RWPE2 (cell line): ENCODE measurements around the gene CNGA2.

ENCODE experiments used
- ATAC-seq: fragments of 200-7000 bp; cut with Tn5 transposase; 3 replicates; pipeline ENCODE4 v1.9.1; 2021; ENCODE audit warnings: low read depth
- DNase-seq: peaks from one replicate; pipeline ENCODE4 v3.0.0-alpha.2; 2020; ENCODE audit warnings: low spot score
- H3K27ac ChIP-seq: fragments of 450-650 bp; 2 replicates; pipeline ENCODE4 v1.5.1; 2017; ENCODE audit warnings: mild to moderate bottlenecking; ENCODE audit not compliant: poor library complexity, severe bottlenecking
- H3K27me3 ChIP-seq: fragments of 250-450 bp; sonication (Bioruptor Pico); 2 replicates; pipeline ENCODE4 v1.5.1; 2021; ENCODE audit warnings: mild to moderate bottlenecking, moderate library complexity; ENCODE audit not compliant: insufficient read depth, poor library complexity, severe bottlenecking
- H3K36me3 ChIP-seq: fragments of 250-450 bp; sonication (Bioruptor Pico); 2 replicates; pipeline ENCODE4 v1.5.1; 2020; ENCODE audit warnings: low read depth, mild to moderate bottlenecking, moderate library complexity
- H3K4me1 ChIP-seq: fragments of 250-450 bp; sonication (Bioruptor Pico); 2 replicates; pipeline ENCODE4 v1.5.1; 2021; ENCODE audit warnings: mild to moderate bottlenecking, moderate library complexity; ENCODE audit not compliant: insufficient read depth, poor library complexity, severe bottlenecking
- H3K4me3 ChIP-seq: fragments of 250-450 bp; sonication (Bioruptor Pico); 2 replicates; pipeline ENCODE4 v1.5.1; 2021; ENCODE audit warnings: mild to moderate bottlenecking, moderate library complexity; ENCODE audit not compliant: severe bottlenecking
- H3K9me3 ChIP-seq: fragments of 250-450 bp; sonication (Bioruptor Pico); 2 replicates; pipeline ENCODE4 v1.5.1; 2021; ENCODE audit warnings: mild to moderate bottlenecking, moderate library complexity; ENCODE audit not compliant: severe bottlenecking
- TF ChIP-seq, protein P1 (sequence below): fragments of 450-650 bp; IDR thresholded peaks from one replicate; pipeline ENCODE4 v1.5.1; 2017; ENCODE audit warnings: mild to moderate bottlenecking, moderate library complexity; ENCODE audit not compliant: poor library complexity, severe bottlenecking

CNGA2 gene

DNA sequence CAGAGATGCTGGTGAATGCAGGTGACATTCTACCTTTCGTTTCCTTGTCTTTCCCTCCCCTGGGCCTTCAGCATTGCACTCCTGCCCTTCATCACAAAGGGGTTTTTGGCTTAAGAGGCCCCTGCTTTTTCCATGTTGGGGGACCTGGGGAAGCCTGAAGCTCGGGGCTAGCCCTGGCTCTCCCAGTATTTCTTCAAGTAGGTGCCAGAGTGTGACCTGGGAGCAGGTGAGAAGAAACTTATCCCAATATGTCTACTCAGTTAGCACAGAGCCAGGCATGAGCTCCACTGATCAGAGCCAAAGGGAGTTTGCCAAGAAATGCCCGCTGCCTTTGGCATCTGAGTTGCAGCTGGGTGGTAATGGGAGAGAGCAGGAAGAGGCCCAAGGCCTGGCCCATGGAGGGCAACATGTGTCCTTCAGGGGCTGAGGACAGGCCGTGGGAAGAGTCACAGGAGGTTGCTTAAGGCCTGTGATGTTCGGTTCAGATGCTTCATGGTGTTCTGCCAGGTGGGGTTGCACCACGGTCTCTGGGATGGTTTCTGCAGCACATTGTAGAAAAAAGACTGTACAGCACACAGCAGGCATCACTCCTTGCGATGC is 31.7 kb upstream of the CNGA2 start:
- Histone ChIP-seq H3K4me3 (no peak overlapping the region), H3K27me3 (no peaks in the 10 kb centered on the region), H3K27ac (no peak overlapping the region), H3K36me3 (no peaks in the 10 kb centered on the region), H3K4me1 (no peaks in the 10 kb centered on the region), H3K9me3 (no peaks in the 10 kb centered on the region)
- ATAC-seq = no peak
- DNase-seq = no peak
- TF ChIP-seq, protein P1, sequence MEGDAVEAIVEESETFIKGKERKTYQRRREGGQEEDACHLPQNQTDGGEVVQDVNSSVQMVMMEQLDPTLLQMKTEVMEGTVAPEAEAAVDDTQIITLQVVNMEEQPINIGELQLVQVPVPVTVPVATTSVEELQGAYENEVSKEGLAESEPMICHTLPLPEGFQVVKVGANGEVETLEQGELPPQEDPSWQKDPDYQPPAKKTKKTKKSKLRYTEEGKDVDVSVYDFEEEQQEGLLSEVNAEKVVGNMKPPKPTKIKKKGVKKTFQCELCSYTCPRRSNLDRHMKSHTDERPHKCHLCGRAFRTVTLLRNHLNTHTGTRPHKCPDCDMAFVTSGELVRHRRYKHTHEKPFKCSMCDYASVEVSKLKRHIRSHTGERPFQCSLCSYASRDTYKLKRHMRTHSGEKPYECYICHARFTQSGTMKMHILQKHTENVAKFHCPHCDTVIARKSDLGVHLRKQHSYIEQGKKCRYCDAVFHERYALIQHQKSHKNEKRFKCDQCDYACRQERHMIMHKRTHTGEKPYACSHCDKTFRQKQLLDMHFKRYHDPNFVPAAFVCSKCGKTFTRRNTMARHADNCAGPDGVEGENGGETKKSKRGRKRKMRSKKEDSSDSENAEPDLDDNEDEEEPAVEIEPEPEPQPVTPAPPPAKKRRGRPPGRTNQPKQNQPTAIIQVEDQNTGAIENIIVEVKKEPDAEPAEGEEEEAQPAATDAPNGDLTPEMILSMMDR = no peak

DNA sequence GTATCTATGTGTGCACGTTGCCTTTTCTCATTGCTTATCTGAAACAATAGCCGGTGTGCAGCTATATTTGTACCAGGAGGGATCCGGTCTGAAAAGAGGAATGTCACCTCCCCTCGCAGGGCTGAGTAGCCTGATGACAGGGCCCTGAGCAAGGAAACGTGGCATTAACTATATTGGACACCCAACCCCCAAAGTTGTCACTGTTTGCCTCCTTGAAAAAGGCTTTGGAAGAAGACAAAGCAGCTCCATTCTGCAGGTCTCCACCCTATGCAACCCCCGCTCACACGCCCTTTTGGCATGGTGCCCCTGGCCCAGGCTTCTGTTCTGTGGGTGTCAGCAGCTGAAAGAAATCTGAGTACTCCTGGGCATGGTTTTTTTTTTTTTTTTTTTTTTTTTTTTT is 31.1 kb upstream of the CNGA2 start:
- DNase-seq = no peak
- Histone ChIP-seq H3K27me3 (no peaks in the 10 kb centered on the region), H3K27ac (no peak overlapping the region), H3K4me3 (no peak overlapping the region), H3K4me1 (no peaks in the 10 kb centered on the region), H3K9me3 (no peaks in the 10 kb centered on the region), H3K36me3 (no peaks in the 10 kb centered on the region)
- no peak for ATAC-seq
- TF ChIP-seq, protein P1 = no peak

DNA sequence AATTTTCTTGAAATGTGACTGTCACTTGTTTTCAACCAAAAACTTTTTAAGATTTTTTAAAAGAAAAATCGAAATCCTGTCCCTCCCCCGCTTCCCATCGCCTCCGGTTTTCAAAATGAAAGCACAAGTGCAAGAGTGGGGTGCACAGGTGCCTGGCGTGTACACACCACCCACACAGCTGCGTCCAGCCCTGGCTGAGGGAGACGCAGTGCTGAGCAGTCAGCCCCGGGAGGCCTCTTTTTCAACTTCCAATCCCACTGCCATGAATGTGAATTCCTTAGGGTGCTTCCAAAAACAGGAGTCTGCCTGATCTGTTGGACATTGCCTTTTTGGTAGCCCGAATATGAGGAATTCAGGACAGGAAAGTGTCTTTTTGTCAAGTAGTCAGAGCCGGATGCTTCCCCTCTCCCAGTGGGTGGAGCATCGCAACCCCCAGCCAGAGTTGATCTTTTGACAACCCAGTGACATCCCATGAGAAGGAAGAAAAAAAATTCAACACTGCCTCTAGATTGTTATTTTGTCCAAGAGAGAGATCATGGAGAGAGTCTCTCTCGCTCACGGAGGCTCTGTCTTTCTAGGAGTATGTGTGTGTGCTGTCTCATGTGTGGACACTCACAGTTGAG is 30.4 kb upstream of the CNGA2 start:
- H3K4me1 ChIP-seq = no peaks in the 10 kb centered on the region
- H3K27me3 ChIP-seq = no peaks in the 10 kb centered on the region
- TF ChIP-seq, protein P1 = no peak
- H3K27ac ChIP-seq = no peak overlapping the region
- no peaks in the 10 kb centered on the region for H3K9me3 ChIP-seq
- no peak for DNase-seq
- no peak overlapping the region for H3K4me3 ChIP-seq
- ATAC-seq = no peak
- no peaks in the 10 kb centered on the region for H3K36me3 ChIP-seq

DNA sequence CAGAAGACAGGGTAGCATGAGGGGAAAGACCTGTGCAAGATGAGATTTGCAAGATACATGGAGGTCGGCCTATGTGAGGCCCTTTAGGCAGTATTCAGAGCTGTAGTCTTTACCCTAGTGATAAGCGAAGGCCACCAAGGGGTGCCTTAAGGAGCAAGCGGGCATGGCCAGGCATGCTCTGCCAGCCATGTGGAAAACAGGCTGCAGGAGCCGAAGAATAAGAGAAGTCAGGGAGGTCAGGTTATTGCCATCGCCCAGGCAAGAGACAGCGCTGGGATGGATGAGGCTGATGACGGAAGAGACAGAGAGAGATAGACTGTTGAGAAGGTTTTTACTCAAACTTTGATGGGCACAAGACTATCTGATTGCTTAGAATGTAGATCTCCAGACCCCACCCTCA is 25.7 kb upstream of the CNGA2 start:
- H3K9me3 ChIP-seq = no peaks in the 10 kb centered on the region
- TF ChIP-seq, protein P1 = no peak
- no peak overlapping the region for H3K4me3 ChIP-seq
- no peaks in the 10 kb centered on the region for H3K4me1 ChIP-seq
- H3K27ac ChIP-seq = no peak overlapping the region
- H3K27me3 ChIP-seq = no peaks in the 10 kb centered on the region
- H3K36me3 ChIP-seq = no peaks in the 10 kb centered on the region
- DNase-seq = no peak
- no peak for ATAC-seq

DNA sequence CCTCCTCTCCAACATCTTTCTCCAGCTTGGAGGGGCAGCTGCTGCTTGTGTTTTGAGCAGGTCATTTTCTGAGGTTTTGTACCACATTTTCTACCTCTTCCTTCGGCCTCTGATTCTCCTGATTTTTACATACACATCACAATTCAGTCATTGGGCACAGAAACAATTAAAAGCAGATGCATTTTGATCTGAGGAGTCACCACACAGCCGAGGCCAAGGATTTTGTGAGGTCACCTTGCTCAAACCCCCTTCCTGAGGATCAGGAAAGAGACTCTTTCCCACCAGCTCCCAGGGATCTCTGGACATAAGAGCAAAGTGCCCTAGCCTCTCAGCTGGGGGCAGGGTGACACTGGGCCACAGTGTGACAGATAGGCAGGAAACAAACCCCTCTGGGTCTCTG is 24.1 kb upstream of the CNGA2 start:
- Histone ChIP-seq H3K36me3 (no peaks in the 10 kb centered on the region), H3K27ac (no peak overlapping the region), H3K9me3 (no peaks in the 10 kb centered on the region), H3K27me3 (no peaks in the 10 kb centered on the region), H3K4me1 (no peaks in the 10 kb centered on the region), H3K4me3 (no peak overlapping the region)
- no peak for ATAC-seq
- TF ChIP-seq, protein P1 = no peak
- DNase-seq = no peak
